HUDEP-2 (cell line): ENCODE data around the gene TRPV6.

Source experiments
- DNase-seq, 76 experiments: peaks; one replicate each; lab custom pipeline; 2025; ENCODE audit not compliant: unreplicated experiment in 76 of 76; lab: John Stamatoyannopoulos, UW

The TRPV6 gene

DNA sequence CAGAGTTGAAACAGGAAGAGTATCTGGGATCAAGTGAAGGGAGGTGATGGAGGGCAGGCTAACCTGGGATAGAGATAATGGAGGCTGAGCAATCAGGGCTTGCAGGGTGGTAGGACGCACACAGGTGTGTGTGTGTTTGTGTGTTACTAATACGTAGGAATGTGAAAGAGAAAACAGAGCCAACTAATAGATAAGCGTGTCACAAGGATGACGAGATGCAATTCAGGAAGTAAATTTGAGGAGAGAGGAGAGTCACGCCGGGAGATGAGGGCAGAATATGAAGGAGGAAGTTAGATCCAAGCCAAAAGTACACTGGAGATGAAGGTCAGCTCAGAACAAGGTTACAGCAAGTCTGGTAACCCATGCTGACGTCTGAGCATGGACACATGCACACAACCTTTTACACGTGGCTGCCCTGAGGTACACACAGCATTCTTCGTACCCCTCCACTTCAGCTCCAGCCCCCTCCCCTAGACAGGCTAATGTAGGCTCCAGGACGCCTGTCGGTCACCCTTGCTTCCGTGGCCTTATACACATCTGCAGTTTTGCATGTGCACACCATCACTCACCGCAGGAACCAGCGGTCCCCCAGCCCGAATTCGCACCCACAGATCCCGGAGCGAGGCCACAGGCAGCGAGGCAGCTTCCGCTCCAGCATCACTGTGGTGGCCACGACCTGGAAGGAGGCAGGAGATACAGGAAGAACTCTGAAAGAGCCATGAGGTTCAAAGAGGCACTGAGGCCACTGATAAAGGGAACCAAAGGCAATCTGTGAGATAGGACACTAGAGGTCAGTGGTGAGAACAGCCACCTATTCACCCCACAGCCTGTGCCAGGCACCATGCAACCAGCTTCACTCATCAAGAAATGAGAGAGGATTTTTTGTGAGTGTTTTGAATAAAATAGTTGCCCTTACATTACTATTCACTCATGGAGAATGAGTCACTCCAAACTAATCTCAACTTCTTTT is 23.7 kb upstream of the TRPV6 start:
- peak in 22 of 76 experiments; percentile 2 to 43 (median 16) for DNase-seq

DNA sequence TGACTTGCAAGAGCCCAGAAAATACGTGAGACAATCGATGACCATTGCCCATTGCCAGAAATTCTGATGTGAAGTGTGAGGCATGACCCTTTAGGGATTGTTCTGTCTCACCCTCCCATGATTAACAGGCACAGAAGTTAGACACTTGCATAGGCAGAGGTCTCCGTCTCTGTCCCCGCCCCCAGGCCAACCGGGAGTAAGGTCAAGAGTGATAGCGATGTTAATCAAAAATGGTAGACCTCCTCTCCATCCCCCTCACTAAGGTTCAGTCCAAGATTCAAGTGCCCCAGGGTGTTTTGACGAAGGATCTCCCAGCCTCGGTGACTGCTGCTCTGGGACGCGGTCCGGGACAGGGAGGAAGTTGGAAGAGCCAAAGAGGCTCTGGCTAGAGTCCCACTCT is 22.7 kb upstream of the TRPV6 start:
- DNase-seq = no peak

DNA sequence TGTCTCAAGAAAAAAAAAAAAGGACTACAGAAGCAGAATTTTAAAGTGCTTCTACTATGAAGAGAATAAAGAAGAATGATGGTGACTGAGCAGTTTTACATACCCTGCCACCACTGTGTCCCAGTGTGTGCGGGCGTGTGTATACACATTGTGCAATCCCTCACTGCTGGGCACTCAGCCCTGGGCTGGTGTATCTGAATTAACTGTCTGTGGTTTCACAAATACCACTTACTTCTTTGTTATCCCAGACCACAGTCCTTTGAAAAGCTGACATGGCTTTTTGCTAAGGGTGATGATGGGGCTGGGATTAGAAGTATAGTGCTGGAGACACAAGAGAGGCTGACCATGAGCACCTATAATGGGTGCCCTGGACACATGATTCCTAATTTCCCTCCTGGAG is 21.1 kb upstream of the TRPV6 start:
- DNase-seq = no peak

DNA sequence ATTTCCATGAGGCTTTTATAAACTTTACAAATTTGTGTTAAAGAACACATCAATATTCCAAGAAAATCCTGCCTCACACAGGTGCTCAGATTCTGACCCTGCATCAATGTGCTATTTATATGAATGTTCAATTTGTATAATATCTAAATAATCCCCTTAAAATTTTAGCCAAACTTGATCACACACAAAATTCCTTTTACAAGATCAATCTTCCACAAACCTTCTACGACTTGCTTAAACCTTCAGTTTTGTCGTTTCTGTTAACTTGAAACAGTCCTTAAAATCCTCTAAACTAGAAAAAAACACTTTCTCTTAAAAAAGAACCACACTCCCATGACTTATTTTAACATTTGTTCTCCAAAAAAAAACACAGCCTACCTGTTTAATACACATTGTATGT is 20.2 kb upstream of the TRPV6 start:
- no peak for DNase-seq

DNA sequence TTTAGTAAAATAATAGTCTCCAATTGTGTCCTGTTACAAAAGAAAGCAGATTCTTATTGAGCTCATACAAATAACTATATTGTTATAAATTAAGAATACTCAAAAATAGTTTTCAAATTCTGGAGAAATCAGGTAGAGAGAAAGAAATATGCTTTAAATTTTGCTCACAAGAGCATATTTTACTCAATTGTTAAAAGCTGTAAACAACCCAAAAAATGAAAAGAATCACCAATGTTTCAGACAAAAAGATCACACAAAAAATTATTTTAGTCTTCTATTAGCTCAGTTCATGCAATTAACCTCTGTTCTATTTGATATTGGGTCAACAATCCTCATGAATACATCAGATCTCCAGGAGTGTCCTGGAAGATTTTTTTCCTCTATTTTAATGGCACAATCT is 18.6 kb upstream of the TRPV6 start:
- DNase-seq = no peak

DNA sequence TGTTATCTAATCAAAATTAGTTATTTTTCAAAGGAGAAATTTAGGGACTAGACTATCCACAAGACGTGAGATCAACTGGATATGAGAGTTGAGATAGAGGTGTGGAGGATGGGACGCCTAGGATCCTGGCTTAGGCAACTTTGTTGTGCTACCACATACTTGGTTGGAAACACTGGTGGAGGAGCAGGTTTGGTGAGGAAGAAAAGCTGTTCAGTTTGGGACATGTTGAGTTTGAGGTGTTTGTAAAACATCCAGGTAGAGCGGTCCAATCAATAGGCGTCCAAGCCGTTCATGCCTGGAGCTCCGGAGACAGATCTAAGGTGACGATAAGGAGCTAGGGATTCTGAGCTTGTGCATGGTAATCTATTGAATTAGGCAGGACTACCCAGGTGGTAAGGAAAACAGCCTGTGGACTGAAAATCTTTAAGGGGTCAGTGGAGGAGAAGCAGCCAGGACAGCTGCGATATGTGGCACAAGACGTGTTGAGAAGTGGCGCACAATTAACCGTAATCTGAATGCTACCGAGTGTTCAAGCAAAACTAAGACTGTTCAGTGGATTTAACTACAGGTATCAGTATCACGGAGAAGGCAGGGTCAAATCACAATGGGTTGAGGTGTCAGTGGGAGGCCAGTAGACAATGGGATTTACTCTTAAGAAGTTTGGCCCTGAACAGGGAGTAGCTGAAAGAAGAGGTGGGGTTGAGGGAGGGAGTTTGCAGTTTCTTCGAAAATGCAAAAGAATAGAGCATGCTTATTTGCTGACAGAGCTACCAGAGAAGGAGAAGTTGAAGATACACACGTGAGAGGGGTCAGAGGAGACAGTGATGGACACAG is 16.1 kb upstream of the TRPV6 start:
- no peak for DNase-seq

DNA sequence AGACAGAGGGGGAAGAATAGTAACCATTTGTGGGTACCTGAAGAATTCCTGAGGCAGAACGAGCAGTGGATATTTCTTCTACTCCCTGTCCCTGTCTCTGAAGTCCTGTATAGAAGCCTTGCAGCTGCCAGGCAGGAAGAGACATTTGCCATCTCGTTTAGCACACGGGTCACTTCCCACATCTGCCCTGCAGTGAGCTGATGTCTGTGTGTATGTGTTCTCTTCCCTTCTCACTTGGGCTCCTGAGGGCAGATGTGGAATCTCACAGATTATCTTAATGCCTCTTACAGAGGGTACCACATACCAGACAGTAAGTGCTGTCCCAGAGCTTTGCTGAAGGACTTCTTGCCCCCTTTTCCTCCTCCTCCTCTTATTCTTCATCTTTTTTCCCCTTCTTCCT is 14.1 kb upstream of the TRPV6 start:
- no peak for DNase-seq

DNA sequence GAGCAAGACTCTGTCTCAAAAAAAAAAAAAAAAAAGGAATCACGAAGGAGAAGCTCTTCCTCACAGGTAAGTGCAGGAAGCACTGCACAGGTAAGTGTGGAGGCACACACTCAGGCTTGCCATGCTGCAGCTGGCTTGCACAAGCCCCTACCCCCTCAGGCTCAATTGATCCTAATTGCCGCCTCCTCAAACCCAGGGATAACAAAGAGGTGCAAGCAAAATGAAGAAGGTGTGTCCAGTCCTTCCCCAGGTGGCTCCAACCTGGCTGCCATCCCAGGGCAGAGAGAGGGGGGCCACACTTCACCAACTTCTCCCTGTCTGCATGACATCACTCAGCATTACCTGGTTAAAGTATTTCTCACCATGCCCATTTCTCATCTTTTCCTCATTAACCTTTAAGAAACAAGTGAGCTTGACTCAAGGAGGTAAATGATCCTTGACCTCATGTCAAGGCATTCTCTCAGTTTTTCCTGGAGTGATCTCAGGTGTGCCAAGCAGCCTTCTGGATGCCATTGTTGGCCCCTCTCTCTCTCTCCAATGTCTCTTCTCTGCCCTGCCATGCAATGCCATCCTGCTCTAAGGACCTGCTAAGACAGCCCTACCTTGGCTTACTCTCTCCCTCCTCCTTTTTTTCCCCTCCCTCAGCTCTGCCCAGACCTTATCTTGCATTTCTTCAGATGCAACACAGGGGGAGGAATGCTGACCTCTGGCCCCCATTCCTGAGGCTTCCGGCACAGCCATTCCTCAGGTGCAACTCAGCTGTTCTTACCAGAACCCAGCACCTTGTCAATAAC is 13.0 kb upstream of the TRPV6 start:
- no peak for DNase-seq

DNA sequence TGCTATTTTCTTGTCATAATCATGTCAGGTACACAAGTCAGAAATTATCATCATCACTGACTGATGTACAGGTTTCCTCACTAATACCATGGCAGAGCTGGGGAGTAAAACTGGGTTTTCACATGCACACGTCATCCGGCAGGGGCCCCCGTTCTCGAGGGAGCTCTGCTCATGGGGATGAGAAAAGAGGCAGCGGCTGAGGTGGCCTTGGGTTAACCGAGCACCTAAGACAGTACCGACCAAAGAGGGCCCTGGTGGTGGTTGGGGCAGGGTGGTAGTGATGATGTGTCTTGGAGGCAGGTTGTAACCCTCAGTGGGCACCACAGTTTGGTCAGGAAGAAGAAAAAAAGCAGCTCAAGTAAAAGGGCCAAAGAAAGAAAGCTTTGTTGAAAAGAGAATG is 12.1 kb upstream of the TRPV6 start:
- DNase-seq = no peak

DNA sequence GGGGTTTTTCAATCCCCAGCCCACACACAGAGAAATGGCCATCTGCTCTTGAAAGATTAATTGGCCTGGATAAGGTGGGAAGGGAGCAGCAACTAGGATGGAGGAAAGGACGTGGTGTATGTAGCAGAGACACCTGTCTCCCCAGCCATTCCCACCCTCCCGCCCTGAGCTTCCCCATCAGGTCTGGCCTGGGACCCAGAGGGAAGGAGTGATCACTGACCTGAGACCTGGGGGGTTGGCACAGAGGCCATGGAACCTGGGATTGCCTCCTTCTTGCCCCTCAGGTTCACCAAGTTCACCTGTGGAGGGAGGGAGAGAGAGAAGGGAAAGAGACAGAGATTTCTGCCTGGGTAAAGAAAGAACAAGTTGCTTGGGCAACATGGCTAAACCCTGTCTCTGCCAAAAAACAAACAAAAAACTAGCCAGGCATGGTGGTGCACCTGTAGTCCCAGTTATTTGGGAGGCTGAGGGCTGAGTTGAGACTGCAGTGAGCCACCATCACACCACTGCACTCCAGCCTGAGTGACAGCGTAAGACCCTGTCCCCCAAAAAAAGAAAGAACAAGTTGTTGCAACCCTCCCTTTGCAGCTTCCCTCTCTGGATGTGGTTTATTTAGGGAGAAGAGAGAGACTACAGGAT is 11.3 kb upstream of the TRPV6 start:
- DNase-seq = no peak

DNA sequence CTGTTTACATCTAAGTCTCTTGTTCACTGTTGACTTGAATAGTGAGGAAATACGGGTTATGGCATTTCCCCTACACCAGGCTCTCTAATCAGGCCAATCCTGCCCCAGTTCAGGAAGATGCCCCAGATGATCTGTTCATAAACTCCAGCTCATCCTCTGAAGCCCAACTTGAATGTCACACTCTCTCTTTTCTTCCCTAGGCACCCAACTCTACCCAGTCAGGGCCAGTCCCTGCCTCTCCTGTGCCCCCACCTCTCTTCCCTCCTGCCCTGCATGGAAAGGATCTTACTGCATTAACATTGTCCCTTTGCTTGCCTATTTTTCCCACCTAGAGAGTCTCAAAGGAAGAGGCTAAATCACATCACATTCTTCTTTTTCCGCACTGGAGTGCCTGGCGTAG is 10.6 kb upstream of the TRPV6 start:
- DNase-seq = no peak

DNA sequence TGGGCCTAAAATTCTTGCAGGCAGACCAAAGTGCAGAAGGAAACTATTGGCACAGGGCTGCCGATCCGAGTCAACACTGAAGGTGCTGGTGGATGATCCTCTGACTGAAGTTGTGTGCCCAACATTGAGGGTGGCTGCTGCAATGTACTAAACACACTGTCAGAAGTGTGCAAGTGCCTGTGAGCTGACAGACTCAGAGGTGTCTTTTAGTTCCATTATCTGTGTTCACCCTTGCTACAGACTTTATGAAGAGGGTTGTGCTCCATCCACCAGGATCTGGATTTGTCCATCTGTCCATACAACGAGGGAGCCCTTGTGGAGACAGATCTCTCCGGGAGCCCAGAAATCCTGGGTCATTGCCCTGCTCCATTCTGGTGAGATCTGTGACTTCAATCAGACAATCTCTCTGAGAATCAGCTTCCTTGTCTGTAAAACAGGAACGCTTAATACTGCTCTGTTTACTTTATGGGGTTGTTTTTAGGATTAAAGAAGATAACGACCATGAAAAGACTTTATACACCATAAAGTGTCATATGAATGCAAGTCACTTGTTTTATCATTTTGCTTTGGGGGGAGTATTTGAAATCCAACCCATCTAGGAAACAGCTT is 9.5 kb upstream of the TRPV6 start:
- no peak for DNase-seq

DNA sequence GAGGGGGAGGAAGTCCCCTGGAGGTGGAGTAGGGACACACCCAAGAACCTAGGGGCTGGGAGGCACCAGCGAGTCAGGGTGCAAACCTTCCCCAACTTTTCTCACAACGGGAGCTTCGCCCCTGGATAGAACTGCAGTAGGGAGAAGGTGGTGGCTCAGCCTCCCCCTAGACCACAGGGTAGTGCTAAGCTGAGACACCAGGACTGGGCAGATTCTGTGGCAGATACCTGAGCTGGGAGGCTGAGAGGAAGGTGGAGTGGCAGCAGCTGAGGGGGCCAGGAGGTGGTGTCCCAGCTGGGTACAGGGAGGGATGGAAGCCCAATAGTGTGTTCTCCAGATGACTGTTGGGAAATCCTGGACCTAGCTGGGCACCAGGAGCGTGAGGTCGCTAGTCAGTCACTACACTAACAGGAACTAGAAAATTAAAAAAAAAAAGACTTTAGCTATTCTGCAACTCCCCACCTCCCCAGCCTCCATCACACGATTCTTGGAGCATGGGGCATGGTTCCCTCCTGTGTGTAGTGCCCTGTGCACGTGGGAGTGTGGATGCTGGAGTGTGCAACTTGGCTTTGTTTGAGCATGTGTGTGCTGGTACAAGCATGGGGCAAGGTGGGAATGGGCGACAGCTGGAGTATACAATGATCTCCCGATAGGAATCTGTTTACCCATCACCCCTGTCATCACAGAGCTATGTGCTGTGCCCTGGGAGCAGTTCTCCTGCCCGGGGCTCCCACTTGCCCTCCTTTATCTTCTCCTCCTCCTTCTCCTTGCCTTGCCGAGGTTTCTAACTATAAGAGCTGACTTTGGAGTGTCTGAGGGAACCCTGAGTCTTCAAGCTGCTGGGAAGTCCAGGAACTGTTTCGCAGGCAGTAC is 8.8 kb upstream of the TRPV6 start:
- no peak for DNase-seq

DNA sequence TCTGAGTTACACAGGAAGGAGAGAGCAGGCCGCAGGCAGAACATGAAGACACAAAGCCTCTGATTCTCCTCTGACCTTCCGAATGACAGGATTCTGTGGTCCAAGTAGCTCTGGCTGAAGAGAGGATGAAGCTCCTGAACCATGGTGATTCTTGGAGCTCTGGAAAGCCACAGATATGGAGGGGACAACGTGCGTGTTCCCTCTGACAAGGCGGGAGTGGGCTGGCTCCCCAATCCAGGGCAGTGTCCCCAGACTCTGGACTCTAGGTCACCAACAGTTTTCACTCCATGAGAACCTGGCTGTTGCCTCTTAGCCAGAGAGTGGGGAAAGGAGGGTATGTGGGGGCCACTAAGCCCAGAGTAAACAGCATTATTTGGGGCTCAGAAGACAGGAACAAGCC is 7.4 kb upstream of the TRPV6 start:
- no peak for DNase-seq

DNA sequence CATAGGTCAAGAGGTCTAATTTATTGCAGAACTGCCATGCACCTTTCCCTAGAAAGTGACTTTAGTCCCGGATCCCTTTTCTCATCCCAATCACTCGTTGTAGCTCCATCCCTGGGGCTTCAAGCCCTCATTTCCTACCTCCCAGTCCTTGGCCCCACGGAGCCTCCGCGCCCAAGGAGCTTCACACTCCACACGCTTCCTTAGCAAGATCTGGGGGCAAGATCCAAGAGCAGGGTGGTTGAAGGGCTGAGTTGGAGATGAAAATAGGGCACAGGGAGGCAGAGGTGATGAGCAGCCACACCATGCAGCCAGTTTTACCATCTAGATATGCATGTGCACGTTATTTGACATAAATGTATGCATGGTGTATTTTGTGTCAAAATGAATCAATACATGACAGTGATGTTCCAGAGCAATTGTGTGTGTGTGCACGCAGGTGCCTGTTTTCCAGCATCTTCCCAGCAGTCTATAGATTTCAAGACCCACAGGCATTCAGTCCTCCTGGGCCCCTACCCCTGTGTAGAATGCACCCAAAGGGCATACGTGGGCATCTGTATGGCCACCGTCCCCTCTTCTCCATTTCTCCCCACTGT is 6.0 kb upstream of the TRPV6 start:
- no peak for DNase-seq

DNA sequence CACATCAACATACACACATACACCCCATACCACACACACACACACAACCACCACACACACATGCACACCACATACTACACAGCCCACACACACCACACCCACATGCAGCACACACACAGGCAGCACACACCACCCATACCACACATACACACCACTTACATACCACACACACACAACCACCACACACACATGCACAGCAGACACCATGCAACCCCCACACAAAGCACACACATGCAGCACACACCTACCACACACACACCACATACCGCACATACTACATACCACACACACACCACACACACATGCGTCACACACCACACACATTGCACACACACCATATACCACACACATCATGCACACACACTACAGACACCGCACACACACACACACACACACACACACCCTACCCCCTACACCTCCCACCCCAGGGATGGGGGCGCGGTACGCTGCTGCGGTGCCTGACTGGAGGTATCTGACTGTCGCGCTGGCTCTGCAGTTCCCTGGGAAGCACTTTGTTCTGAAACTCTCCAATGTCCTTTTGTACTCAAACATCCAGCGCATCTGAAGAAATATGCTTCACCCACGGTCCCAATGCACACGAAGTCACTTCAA is 5.4 kb upstream of the TRPV6 start:
- no peak for DNase-seq

DNA sequence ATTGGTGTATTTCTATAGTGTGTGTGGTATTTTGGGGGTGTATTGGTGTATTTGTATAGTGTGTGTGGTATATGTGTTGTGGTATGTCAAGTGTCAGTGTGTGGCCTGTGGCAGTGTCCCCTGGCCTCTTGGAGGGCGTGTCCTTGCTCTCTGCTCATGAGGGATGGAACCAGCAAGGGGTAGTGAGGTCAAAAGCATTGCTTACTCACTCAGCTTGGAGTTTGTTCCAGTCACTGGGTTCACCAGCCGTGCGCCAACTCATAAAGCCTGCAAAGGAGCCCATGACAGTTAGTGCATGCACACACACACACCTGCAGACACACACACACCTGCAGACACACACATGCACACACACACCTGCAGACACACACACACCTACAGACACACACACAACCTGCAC is 4.3 kb upstream of the TRPV6 start:
- DNase-seq = no peak

DNA sequence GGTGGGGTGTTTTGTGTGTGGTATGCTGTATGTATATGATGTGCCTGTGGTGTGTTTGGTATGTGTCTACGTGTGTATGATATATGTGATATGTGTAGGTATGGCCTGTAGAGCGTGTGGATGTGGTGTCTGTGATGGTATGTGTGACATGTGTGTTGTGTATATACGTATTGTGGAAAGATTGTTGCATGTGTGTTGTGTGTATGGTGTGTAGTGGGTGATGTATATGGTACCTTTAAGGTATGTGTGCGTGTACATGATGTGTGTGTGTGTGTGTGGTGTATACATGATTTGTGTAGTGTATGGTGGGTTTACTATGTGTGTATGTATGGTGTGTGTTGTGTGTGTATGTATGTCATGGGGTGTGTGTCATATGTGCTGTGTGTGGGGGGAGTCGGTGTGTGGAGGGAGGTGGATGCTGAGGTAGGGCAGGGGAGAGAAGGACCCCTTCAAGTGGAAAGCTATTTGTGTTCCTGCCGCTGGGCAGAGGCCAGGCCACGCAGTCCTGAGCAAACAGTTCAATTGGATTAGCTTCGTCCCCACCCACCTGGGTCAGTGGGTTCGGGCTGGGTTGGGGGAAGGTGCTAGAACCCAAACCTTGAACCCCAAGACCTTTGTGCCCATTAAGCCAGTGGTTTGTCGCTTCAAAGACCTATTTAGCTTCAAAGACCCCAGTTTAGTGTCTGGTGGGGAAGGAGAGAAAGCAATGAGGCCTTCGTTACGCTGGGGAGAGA is 1.9 kb upstream of the TRPV6 start:
- DNase-seq = no peak
